ENCODE measurements around the gene JAKMIP1.

The JAKMIP1 gene

GRCh38 chr4:6042293-6043063, 157.9 kb downstream of the JAKMIP1 start:
- DNase-seq (ENCODE audit: low read depth in 2 of 2) = no peak

DNA sequence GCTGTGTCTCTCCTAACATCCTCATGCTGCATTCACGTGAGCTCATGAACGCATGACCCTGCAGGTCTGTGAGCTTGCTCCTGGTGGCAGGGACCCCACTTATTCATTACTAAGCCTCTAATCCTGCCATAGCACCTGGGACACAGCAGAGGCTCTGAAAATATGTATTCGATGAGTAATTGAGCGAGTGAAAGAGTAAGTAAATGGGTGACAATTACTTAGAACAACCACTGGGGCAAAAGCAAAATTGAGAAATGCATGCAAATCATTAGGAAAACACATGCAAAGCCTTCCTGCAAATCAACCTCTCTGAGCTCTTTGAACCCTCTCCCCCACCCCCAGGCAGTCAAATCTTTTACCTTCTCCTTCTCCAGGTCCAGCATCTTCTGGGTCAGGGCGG, 158.5 kb downstream of the JAKMIP1 start:
- DNase-seq (ENCODE audit: low read depth in 2 of 2) = no peak

DNA sequence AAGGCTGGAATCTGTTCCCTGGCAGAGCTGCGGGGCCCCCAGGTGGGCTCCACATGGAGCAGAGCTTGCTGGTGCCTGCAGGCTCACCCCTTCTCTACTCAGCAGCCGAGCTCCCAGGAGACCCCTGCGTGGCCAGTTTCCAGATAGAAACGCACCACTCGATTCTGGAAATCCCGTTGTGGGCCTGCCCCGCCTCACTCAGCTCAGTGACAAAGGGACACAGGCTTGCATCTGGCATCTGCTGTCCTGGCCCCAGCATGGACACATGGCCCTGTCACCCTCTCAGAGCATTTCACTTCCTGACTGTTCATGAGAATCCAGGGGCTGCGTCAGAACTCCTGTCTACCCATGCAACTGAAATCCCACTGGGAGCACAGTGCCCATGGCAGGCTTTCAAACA, 161.6 kb downstream of the JAKMIP1 start:
- no peak for DNase-seq (ENCODE audit: low read depth in 2 of 2)

GRCh38 chr4:6035786-6036185, 164.6 kb downstream of the JAKMIP1 start:
- DNase-seq (ENCODE audit: low read depth in 2 of 2) = no peak

DNA sequence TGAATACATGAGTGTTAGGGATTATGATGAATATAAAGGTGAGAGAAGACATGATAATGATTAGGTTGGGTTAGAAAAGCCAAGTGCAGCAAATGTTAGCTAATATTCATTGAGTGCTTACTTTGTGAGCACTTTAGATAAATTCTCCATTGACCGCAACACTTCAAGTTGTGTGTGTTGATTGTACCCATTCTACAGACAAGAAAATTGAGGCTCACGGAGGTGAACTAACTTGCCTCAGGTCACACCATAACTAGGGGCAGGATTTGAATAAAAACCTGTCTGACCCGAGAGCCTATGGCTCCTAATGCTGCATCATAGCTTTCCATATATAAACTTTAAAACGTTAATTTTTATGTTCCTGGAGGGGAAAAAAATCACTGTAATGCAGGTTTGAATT, 167.0 kb downstream of the JAKMIP1 start:
- no peak for DNase-seq (ENCODE audit: low read depth in 2 of 2)

DNA sequence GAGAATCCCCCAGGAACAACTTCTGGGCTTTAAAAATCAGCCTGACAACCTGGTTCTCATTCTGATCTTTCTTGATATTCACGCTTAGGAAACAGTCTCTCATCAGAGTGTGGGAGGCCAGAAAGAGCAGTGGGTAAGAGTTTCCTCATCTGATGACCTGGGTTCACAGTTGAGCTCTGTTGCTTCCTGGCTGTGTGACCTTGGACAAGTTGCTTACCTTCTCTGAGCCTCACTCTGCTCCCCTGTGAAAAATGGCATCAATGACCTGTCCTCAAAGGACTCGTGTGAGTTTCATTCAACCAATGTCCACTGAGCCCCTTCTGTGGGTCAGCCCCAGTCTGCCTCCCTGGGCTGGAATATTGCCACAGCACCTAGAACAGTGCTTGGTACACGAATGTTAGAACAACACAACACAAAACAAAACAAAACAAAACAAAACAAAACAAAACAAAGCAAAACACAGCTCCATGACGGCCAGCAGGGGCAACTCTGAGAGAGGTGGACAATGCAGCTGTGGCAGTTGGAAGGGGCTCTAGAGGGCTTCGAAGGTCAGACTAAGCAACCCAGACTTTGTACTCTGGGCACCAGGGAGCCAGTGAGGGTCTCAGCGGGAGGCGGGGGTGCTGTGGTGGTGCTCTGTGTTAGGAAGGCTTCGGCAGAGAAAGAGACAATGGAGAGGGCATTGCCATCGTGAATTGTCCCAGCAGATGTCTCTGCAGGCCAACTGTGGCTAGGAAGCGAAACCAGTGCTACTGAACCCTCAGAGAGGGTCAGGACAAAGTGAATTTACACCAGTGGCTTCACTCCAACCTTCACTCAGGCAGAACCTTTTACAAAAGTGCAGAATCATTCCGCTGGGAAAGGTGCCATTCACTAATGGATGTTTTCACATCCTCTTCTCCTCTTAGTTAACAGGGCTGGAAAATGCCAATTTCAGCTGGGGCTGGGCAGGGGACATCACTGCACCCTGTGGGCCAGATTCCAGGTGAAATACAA, 167.8 kb downstream of the JAKMIP1 start:
- DNase-seq (ENCODE audit: low read depth in 2 of 2) = no peak

DNA sequence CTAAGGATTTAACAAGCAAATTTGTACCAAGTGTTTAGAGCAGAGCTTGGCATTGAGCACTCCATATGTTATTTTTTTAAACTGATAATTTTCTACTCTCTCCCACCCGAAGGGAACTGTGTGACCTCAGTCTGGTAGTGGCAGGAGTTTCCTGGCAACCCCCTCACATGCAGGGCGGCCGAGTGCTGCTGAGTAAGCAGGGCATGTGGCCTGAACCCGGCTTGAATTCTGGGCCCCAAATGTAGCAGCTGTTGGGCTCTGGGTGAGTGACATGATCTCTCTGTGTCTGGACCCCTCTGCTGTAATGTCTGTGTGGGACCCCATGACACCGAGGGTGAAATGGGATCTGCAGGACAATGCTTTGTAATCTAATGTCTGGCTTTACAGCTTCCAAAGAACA, 168.5 kb downstream of the JAKMIP1 start:
- no peak for DNase-seq (ENCODE audit: low read depth in 2 of 2)

GRCh38 chr4:6030679-6031078, 169.7 kb downstream of the JAKMIP1 start:
- no peak for DNase-seq (ENCODE audit: low read depth in 2 of 2)

- DNase-seq (ENCODE audit: low read depth in 2 of 2) = no peak
These were observed 171.1 kb downstream of the JAKMIP1 start for GRCh38 chr4:6029254-6029653.

- no peak for DNase-seq (ENCODE audit: low read depth in 2 of 2)
These were observed 172.2 kb downstream of the JAKMIP1 start for GRCh38 chr4:6028168-6028567.

- DNase-seq (ENCODE audit: low read depth in 2 of 2) = no peak
These were observed 173.0 kb downstream of the JAKMIP1 start for GRCh38 chr4:6027392-6027791.

DNA sequence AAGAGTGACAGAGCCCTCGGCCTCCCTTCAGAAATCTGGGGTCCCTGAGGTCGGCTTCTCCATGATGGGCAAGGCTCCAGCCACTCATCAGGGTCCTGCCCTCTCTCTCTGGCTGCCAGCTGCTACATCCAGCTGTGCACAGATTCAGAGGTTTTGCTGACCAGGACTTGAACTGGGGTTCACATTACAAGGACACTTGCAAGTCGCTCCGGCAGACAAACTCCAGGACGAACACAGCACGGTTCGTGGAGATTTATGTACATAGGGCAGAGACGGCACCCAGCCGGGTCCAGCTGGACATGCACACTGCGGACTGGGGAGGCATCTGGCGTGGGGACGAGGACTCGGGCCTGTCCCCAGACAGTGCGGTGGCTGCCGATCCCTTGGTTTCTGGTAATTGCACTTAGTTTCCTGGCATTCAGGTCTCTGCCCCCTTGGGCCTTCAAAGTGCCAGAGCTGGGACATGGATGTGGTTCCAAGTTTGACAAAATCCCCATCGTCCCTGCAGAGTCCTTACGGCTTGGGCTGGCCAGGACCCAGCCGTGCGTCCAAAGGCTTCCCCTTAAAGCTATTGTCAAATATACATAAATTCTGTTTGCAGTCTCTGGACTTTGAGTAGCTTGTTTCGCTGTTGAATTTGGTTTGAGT, 175.9 kb downstream of the JAKMIP1 start:
- no peak for DNase-seq (ENCODE audit: low read depth in 2 of 2)

DNA sequence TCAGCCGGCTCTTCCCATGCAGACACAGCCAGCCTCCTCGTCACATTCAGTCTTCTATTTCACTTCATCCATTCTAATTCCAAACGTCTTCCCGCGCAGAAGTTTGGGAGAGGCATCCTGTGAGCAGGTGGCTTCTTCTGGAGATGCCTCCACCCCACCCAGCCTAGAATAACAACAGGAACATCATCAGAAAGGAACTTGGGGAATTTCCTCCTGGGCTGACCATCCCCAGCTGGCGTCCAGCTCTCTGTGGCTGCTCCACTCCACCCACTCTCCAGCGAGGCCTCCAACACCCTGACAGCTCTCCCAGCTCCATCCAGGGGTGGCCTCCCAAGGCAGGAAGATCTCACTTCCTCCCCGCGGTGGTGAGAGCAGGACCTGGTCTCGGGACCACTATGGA, 176.6 kb downstream of the JAKMIP1 start:
- no peak for DNase-seq (ENCODE audit: low read depth in 2 of 2)

DNA sequence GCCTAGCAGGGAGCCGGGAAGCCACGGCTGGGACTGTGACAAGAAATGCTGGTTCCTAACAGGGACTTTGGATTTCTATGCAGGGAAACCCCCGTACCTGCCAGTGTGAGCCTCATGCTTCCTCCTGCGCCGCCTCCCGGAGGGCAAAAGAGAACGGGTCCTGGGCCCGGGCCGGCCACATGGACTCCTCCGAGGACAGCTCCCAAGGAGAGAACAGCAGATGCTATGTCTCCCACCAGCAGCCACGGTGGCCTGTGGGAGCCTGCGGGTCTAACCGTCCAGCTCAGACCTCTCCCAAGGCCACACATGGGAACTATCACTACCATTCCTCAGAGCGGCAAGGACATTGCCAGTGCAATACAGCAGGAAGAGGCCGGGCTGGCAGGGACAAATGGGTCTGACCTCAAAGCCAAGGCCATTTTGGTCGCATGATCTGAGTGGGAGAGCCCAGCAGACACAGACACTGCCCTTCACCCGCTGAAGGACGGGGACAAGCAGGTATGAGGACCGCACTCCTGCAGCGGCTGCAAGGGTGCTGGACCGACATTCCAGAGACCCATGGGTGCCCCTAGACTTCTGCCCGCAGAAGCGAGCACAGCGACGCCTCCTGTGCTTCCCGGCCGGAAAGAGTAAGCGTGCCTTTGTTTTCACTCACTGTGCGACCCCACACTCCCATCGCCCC, 177.6 kb downstream of the JAKMIP1 start:
- DNase-seq (ENCODE audit: low read depth in 2 of 2) = no peak

DNA sequence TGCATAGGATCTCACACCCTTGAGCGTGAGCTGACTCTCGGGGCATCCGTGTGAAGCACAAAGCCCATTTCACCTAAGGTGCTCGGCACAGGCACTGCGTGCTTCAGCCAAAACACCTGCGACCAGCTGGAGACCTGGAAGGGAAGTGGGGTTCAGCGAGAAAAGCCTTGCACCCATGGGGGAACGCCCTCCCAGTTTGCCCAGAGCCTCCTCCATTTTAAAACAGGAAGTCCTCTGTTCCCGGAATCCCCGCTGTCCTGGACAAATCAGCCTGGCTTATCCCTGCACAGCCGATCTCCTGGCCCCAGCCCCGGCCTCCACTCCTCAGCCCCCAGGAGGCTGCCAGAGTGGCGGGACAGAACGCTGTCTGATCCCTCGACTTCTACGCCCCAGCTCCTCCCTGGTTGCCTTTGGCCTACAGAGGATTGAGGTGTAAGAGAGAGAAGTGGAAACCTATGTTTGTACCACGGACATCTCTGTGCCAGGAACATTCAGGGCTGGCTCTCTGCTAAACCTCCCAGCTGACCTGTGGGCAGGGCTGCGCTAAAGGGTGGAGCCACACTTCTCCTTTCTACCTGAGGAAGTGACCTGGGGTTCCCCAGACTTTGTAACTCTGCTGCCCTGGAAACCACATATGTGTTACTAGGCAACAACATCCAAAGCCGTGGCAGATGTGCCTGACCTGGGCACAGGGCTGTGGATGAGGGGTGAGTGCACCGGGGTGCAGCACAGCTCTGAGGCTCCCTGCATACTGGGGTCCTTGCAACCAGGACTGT, 178.3 kb downstream of the JAKMIP1 start:
- no peak for DNase-seq (ENCODE audit: low read depth in 2 of 2)

GRCh38 chr4:6020613-6021012, 179.7 kb downstream of the JAKMIP1 start:
- DNase-seq (ENCODE audit: low read depth in 2 of 2) = no peak

GRCh38 chr4:6019316-6020263, 180.8 kb downstream of the JAKMIP1 start:
- DNase-seq (ENCODE audit: low read depth in 2 of 2) = no peak

GRCh38 chr4:6018331-6018730, 182.0 kb downstream of the JAKMIP1 start, which contains the start of gene C4orf50:
C4orf50 (minus strand) TSS chr4:6018431.
- DNase-seq (ENCODE audit: low read depth in 2 of 2) = no peak

GRCh38 chr4:6017800-6018199, 182.5 kb downstream of the JAKMIP1 start:
- DNase-seq (ENCODE audit: low read depth in 2 of 2) = no peak

DNA sequence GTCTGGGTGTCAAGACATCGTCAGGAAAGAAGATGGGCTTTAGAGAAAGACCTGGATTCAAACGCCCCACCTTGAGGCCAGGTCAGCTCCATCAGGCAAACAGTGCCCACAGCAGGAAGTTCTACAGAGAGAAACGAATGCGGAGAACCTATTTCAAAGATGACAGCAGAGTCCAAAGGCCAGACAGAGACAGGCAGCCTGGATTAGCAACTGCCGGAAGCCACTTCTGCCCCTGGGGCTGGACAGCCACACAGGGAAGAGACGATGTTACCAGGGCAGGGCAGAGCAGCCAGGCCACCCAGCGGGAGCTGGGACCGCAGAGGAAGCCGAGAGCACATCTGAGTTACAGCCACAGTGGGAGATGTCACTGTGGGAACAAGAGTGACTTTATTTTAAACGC, 183.3 kb downstream of the JAKMIP1 start:
- no peak for DNase-seq (ENCODE audit: low read depth in 2 of 2)
